Stimulated activated CD4-positive, alpha-beta T cell treated with anti-CD3 and anti-CD28 coated beads, Interleukin-1b, Interleukin-23, amount 100 ng/mL, for 4 hours (primary cell): ENCODE results near the gene BMPR2.
A peak's percentile ranks its signal among the peaks of the same experiment; 100 is the strongest.
"Not testable (repeated sequence)": the region's sequence is repeated elsewhere in the genome, so short reads cannot be mapped to it uniquely, and the experiment has no call there.

ENCODE experiments used
- DNase-seq, 2 donors: peaks; one replicate each; pipeline ENCODE4 v3.0.0-alpha.2; 2020; ENCODE audit warnings: low read depth in 2 of 2

The BMPR2 gene

DNA sequence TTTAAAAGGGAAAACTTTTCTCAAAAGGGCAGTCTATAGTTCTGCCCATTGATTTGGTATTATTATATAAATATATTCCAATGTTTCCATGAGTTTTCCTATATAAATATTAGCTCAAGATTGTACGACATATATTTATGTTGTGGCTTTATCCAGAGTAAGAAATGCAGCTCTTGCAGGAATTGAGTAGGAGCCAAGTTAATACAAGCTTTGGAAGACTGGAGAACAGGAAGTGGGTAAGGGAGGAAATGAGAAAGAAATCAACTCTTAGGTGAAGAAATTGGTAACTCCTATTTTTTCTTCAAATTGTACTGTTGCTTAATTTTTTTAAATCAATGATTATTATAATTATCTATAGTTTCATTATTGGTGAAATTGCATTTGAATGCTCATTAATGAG is 153.3 kb downstream of the BMPR2 start:
- no peak for DNase-seq

DNA sequence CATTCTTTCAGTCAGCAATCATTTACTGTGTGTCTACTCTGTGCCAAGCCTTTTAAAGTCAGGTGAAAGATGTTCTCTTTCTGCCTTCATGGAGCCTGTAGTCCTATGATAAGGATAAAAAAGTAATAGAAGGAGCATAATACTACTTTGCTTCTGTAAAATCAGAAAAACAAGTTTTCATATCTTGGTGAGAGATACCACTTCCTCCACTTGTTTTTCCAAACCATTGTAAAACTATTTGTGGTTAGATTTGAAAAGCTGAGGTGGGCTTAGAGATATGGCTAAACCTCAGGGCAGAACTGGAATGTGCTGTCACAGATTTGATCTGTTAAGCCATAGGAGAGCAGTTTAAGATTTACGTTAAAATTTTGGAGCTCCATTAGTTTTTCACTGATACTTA is 153.9 kb downstream of the BMPR2 start:
- no peak for DNase-seq

DNA sequence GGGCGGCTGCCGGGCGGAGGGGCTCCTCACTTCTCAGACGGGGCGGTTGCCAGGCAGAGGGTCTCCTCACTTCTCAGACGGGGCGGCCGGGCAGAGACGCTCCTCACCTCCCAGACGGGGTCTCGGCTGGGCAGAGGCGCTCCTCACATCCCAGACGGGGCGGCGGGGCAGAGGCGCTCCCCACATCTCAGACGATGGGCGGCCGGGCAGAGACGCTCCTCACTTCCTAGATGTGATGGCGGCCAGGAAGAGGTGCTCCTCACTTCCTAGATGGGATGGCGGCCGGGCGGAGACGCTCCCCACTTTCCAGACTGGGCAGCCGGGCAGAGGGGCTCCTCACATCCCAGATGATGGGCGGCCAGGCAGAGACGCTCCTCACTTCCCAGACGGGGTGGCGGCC is 159.2 kb downstream of the BMPR2 start:
- DNase-seq = not testable (repeated sequence)

DNA sequence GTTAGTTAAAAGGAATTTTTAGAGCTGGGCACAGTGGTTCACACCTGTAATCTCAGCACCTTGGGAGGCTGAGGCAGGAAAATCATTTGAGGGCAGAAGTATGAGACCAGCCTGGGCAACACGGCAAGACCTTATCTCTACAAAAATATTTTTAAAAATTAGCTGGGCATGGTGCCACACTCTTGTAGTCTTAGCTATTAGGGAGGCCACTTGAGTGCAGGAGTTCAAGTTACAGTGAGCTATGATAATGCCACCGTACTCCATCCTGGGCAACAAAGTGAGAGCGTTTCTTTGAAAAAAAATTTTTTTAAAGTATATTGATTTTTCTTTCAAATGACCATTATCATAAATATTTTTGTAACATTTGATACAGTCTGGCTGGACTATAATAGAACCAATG is 165.0 kb downstream of the BMPR2 start:
- DNase-seq = no peak

DNA sequence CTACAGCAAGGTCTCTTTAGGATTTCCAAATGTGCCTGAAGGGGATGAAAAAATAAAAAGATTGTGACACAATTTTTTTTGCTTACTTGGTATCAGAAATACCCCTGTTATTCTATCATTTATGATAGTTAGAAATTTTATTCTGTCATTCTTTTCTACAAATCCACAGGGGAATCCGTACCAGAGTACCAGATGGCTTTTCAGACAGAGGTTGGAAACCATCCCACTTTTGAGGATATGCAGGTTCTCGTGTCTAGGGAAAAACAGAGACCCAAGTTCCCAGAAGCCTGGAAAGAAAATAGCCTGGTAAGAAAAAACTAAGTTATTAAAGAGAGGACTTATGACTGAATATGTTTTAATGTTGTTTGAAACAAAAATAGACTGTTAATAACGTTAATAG is 166.0 kb downstream of the BMPR2 start:
- no peak for DNase-seq

DNA sequence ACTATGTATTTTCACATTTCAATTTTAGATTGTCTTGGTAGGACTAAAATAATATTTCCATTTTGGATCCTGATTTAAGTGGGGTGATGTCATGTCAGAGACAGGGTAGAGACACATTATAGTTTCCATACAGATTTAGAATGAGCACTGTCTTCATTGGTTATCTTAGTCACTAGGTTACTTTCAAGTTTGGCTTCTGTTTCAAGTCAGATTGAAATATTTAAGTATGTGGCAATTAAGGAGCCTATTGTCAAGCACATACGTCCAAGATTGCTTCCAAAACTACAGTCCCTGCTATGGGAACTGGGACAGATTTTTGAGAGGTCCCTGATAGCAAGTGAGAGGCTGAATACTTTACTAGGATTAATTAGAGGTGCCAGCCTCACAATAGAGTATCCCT is 169.4 kb downstream of the BMPR2 start:
- no peak for DNase-seq

DNA sequence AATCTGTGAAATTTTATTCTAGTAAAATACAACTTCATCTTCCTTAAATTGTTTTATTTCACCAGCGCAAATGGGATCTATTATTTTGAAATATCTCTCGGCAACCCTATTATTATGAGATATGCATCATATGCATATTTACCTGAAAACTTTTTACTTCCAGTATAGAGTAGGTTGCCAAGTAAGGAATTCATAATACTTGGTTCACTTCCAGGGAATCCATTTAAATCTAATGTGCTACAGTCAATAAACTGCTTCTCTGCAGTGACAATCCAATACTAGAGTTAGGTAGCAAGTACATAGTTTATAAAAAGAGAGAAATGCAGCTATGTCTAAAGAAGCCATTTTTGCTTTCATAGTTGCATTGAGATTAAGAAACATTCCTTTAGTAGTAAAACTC is 169.8 kb downstream of the BMPR2 start:
- DNase-seq = no peak

DNA sequence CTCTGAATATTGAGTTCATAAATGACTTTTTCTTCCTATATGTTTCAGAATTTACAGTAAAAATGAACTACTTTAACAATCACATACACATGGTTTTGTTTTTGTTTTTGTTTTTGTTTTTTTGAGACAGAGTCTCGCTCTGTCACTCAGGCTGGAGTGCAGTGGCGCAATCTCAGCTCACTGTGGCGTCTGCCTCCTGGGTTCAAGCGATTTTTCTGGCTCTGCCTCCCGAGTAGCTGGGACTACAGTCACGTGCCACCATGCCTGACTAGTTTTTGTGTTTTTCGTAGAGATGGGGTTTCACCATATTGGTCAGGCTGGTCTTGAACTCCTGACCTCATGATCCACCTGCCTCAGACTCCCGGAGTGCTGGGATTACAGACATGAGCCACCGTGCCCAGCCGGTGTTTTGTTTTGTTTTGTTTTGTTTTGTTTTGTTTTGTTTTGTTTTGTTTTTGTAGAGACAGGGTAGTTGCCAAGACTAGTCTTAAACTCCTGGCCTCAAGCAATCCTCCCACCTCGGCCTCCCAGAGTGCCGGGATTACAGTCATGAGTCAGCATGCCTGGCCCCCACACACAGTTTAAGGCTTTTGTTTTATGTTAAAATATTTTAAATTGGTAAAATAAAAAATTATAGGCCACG is 170.5 kb downstream of the BMPR2 start:
- DNase-seq = not testable (repeated sequence)

DNA sequence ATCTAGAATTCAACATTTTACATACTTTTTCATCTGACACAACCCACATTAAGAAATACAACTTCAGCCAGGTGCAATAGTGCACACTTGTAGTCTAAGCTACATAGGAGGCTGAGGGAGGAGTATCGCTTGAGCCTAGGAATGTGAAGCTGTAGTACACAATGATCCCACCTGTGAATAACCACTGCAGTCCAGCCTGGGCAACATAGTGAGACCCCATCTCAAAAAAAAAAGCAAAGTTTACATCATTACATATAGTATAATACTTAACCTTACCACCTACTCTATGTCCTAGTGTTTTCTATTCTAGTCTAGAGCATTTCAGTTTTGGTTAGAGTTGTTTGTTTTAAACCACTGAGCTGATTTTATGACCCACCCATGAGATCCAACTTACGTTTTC is 172.1 kb downstream of the BMPR2 start:
- DNase-seq = no peak

DNA sequence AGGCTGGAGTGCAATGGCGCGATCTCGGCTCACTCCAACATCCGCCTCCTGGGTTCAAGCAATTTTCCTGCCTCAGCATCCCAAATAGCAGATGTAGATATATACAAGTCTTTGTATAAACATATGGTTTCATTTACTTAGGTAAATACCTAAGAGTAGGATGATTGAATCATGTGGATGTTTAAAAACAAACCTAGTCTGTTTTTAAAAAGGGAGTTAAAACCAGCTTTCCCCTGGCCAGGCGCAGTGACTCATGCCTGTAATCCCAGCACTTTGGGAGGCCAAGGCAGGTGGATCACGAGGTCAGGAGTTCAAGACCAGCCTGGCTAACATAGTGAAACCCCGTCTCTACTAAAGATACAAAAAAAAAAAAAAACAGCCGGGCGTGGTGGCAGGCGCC is 174.9 kb downstream of the BMPR2 start:
- not testable (repeated sequence) for DNase-seq

DNA sequence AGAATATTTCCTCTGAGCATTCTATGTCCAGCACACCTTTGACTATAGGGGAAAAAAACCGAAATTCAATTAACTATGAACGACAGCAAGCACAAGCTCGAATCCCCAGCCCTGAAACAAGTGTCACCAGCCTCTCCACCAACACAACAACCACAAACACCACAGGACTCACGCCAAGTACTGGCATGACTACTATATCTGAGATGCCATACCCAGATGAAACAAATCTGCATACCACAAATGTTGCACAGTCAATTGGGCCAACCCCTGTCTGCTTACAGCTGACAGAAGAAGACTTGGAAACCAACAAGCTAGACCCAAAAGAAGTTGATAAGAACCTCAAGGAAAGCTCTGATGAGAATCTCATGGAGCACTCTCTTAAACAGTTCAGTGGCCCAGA is 179.2 kb downstream of the BMPR2 start:
- DNase-seq = no peak

DNA sequence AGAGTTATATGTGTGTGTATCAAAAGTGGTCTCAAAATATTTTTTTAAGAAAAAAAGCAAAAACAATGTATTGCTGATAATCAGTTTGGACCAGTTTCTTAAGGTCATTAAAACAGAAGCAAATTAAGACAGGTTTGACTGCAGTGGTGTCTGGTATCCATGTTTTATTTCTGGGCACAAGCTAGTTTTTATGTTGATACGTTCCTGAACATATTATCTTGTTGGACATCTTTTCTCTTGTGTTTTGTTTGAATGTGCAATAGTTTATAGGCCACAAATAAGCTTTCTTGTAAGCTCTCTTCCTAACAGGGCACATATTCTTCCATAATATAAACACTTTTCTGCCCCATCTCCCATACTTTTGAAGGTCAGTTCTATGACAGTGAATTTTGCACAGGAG is 184.1 kb downstream of the BMPR2 start:
- DNase-seq = no peak

DNA sequence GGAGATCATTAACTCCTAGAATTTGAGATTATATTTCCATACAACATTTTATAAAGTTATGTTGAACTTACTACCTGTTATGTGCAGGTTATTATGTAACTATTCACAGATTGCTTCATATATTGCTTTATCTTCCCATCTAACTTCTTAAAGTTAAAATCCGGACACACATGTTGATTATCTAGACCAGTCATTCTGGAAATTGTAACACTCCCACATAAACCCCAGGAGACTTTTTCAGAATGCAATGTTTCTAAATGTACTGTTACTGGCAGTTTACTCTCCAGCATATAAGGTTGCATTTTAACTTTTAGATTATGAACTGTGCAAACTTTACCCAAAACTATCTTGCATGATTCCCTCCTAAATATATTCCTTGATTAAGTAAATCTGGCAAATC is 188.1 kb downstream of the BMPR2 start:
- no peak for DNase-seq

DNA sequence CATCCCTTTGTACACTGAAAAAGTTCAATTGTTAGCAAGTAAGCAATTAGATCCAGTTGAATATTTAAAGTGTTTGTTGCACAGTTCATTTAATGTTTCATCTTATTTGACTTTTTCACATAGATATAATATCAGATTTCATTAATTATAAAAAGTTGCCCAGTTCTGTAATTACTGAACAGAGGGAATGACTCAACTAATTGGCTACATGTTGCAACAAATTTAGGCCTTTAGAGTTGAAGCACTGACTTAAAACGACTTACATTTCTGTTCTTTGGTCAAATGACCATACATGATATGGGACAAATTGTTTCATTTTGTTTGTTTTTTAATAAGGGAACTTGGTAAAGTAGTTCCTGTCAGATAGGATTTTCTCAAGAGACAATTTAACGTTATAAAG is 190.2 kb downstream of the BMPR2 start:
- DNase-seq = no peak

DNA sequence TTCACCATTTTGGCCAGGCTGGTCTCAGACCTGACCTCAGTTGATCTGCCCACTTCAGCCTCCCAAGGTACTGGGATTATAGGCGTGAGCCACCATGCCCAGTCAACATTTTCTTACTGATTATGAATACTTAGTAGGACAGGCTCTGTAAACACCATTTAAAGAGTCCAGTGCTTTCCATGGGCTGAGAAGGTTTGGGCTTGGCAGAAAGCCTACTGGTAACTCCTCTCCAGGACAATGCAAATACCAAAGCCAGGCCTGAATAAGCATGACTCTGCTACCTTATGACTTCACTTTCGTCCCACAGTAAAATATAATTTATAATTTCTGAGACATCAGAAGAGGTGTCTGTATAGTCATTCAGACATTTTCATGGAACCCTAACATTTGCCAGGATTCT is 198.4 kb downstream of the BMPR2 start:
- no peak for DNase-seq

DNA sequence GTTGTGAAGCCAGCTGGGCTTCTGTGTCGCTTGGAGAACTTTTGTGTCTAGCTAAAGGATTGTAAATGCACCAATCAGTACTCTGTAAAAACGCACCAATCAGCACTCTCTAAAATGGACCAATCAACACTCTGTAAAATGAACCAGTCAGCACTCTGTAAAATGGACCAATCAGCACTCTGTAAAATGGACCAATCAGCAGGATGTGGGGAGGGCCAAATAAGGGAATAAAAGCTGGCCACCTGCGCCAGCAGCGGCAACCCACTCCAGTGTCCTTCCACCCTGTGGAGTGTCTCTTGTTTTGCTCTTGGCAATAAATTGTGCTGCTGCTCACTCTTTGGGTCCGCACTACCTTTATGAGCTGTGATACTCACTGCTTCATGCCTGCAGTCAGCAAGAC is 199.1 kb downstream of the BMPR2 start:
- not testable (repeated sequence) for DNase-seq

DNA sequence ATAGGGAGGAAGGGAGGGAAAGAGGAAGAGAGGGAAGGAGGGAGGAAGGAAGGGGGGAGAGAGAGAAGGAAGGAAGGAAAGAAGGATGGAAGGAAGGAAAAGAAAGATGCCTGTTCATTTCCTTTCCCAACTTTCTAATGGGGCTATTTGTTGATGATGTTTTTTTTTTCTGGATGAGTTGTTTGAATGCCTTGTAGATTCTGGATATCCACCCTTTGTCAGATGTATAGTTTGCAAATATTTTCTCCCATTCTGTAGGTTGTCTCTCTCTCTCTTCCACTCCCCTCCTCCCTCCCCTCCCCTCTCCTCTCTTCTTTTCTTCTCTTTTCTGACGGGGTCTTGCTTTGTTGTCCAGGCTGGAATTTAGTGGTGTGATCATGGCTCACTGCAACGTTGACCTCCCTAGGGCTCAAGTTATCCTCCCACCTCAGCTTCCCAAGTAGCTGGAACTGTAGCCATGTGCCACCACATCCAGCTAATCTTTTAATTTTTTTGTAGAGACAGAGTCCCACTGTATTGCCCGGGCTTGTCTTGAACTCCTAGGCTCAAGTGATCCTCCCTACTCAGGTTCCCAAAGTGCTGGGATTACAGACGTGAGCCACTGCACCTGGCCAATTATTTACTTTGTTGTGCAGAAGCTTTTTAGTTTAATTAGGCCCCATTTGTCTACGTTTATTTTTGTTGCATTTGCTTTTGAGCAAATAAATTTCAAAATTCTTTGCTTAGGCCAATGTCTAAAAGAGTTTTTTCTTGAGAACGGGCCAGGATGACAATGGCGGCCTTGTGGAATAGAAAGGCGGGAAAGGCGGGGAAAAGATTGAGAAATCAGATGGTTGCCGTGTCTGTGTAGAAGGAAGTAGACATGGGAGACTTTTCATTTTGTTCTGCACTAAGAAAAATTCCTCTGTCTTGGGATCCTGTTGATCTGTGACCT is 201.4 kb downstream of the BMPR2 start:
- no peak for DNase-seq

DNA sequence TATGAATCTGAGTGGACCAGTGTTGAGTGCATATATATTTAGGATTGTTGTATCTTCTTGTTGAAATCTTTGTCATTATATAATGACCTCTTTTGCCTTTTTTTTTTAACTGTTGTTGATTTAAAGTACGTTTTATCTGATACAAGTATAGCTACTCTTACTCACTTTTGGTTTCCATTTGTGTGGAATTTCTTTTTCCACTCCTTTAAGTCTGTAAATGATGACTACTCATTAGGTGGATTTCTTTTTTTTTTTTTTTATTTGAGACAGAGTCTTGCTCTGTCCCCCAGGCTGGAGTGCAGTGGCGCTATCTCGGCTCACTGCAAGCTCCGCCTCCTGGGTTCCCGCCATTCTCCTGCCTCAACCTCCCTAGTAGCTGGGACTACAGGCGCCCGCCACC is 206.7 kb downstream of the BMPR2 start:
- not testable (repeated sequence) for DNase-seq

DNA sequence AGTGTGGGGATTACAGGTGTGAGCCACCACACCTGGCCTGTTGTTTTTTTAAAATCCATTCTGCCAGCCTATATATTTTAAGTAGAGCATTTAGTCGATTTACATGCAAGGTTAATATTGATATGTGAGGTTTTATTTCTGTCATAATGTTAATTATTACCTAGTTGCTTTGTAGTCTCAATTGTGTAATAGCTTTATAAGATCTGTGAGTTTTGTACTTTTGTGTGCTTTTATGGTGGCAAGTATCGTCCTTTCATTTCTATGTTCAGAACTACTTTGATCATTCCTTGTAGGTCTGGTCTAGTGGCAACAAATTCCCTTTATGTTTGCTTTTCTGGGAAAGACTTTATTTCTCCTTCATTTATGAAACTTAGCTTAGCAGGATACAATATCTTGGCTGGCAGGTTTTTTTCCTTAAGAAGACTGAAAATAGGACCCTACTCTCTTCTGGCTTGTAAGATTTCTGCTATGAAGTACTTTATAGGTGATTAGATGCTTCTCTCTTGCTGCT is 207.6 kb downstream of the BMPR2 start:
- DNase-seq = no peak

DNA sequence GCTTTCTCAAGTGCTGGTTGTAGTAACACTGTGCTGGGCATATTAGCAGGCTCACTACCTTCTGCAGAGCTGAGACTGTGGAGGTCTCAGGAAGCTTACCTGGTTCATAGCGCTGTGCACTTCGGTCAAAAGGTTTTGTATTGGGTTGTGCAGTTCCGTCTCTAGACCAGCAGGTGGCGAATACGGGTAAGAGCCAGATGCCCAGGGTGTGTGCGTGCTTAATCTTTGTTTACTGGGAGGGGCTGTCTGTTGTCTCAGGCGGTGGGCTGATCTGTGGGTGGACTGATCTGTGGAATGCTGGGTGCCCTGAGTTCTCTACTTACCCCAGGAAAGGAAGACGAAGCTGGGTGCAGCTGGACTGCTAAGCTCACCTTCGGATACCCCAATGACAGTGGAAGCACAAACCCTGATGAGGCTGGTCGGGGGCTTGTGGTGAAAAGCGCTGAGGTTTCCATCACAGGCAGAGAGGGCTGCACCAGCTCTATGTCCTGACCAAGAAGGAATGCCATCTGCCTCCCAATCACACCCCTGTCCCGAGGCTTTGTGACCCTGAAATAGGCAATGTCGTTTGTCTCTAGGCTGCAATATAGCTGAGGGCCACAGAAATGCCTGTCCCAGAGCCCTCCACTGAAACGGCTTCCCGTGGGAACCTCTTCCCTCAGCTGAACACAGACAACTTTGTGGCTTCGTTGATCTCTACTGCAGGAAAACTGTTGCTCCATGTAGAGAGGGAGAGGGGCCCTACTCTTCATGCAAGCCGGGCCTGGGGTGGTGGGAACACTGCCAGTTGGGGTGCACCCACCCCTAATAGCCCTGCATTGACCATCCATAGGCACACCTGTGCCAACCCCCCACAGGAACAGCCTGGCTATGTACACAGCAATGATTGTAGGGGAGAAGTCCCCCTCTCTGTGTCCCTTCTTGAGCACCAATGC is 212.8 kb downstream of the BMPR2 start:
- DNase-seq = peak; percentile 37 to 58

DNA sequence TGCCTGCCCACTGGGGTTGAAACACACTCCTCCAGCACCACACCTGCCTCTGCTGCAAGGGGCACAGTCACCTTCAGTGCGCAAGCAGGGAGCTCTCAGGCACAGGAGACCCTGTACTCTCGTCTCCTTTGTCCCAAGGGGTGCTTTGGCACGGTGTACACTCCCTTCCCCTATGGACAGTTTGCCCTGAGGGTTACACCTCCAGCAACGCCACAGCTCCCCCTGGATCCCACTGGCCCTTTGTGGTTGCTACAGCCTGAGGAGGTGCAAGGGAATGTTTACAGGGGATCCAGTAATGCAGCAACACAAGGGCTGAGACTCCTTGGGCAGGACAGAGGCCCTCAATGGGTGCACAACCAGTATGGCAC is 213.4 kb downstream of the BMPR2 start:
- DNase-seq = no peak

DNA sequence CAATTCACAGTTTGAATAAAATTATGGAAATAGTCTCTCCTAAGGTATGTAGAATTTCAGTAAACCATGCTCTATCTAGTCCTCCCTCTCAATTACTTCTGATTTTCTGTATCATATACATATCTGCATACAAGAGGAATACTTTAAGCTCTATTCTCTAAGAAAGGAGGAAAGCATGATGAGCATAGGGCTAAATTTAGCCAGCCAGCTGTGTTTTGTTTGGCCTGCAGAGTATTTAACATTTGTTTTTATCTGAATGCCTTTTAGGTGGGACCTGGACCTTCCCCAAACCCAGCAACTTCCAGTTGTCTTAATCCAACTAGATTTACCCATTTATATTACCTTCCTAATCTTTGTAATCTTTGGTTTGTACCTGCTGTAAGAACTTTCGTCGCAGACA is 216.4 kb downstream of the BMPR2 start:
- DNase-seq = no peak
